ENCODE data around the gene NDST1. TPM values are rescaled to one million over a fixed set of nuclear protein-coding genes. Genes with fewer than 3 reads are reported as not detected.
A peak's percentile ranks its signal among the peaks of the same experiment; 100 is the strongest.

NDST1 gene
- total RNA-seq, 1 experiment from 2014 or later: 8.4 TPM

DNA sequence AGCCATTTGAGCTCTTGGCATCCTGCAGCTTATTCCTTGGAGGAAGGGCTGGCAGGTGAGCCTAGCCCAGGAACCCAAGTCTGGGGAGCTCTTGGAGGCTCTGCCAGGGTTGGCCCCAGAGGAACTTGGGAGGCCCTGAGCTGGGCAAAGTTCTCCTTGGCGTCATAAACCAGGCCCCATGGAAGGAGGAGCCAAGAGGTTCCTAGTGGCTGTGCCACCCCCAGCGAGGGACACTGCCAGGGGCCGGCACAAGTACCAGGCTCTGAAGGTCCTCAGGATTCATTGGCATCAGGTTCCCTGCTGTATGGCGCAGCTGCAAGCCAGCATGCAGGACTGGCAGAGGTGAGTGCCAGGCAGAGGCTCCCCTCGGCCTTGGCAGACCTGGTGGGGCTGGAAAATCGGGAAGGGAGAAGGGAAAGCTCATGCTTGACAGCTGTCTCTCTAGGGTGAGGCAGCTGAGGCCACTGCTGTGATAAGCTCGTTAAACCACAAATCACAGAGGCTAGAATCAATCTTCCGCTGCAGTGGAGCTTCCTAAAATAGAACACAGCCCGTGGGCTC is 77.9 kb downstream of the NDST1 start:
- no peak overlapping the region for H3K9ac ChIP-seq (ENCODE audit: low read length)
- H3K4me3 ChIP-seq (ENCODE audit: low read length): no peak overlapping the region
- no peak overlapping the region for H3K27ac ChIP-seq (ENCODE audit: low read length)
- no peak overlapping the region for H2AFZ ChIP-seq (ENCODE audit: low read length)
- H3K9me2 ChIP-seq (replicated peaks; ENCODE audit: insufficient read depth, low read length): no peaks in the 10 kb centered on the region
- H4K20me1 ChIP-seq (ENCODE audit: insufficient read depth, low read depth, low read length): no peaks in the 10 kb centered on the region
- H3K36me3 ChIP-seq (ENCODE audit: insufficient read depth, low read length): no peaks in the 10 kb centered on the region
- H3K27me3 ChIP-seq (ENCODE audit: low read length): no peaks in the 10 kb centered on the region
- DNase-seq: no peak
- no peak overlapping the region for H3K4me2 ChIP-seq (ENCODE audit: low read depth, low read length, poor library complexity, severe bottlenecking)
- H3K4me1 ChIP-seq (ENCODE audit: low read length): peaks cover 4% of the 10 kb centered on the region
- no peaks in the 10 kb centered on the region for H3K9me3 ChIP-seq (ENCODE audit: low read length)
- H3K79me2 ChIP-seq (ENCODE audit: low read length): no peaks in the 10 kb centered on the region

DNA sequence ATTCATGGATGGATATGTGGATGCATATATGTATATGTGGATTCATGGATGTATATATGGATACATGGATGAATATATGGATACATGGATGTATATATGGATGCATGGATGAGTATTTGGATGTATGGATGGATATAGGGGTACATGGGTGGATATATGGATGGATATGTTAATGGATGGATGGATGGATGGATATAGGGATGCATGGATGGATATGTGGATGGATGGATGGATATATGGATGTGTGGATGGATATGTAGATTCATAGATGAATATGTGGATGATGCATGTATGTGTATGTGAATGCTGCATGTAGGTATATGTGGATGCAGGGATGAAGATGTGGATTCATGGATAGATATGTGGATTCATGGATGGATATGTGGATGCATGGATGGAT is 79.1 kb downstream of the NDST1 start:
- no peak for DNase-seq
- peaks cover 12% of the 10 kb centered on the region for H3K4me1 ChIP-seq (ENCODE audit: low read length)
- no peak overlapping the region for H2AFZ ChIP-seq (ENCODE audit: low read length)
- no peak overlapping the region for H3K9ac ChIP-seq (ENCODE audit: low read length)
- no peaks in the 10 kb centered on the region for H3K36me3 ChIP-seq (ENCODE audit: insufficient read depth, low read length)
- H3K27me3 ChIP-seq (ENCODE audit: low read length): no peaks in the 10 kb centered on the region
- no peaks in the 10 kb centered on the region for H4K20me1 ChIP-seq (ENCODE audit: insufficient read depth, low read depth, low read length)
- no peaks in the 10 kb centered on the region for H3K9me2 ChIP-seq (replicated peaks; ENCODE audit: insufficient read depth, low read length)
- H3K27ac ChIP-seq (ENCODE audit: low read length): no peak overlapping the region
- no peak overlapping the region for H3K4me3 ChIP-seq (ENCODE audit: low read length)
- H3K4me2 ChIP-seq (ENCODE audit: low read depth, low read length, poor library complexity, severe bottlenecking): no peak overlapping the region
- no peaks in the 10 kb centered on the region for H3K79me2 ChIP-seq (ENCODE audit: low read length)
- no peaks in the 10 kb centered on the region for H3K9me3 ChIP-seq (ENCODE audit: low read length)

DNA sequence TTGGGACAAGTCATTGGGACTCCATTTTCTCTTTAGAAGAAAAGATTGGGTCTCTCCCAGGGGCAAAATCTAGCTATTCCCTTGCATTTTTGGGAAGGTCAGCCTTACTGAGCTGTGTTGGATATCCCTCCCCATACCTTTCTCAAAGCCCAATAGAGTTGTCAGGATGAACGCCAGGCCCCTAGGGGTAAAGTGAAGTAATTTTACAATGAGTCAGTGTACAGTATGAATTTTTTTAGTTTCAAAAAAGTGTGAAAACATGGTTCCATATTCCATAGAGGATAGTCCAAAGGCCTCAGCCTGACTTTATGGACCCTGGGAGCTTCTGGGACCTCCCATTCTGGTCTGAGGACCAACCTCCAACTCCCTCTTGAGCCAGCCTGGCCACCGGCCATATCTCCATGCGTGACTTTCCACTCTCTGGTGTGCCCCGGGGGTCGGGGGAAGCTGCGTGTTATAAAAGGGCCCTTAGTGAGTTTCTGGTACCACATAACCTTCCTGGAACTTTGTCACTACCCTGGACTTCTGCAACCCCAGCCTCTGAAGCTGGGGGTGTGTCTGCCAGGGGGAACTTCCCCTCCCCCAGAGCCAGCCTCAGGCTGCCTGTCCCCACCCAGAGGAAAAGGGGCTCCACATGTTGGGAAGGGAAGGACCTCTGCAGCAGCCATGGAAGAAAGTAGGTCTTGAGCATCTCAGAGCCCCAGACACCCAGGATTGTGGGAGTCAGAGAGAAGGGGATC is 80.1 kb downstream of the NDST1 start:
- no peak overlapping the region for H3K9ac ChIP-seq (ENCODE audit: low read length)
- no peaks in the 10 kb centered on the region for H3K9me3 ChIP-seq (ENCODE audit: low read length)
- H3K4me2 ChIP-seq (ENCODE audit: low read depth, low read length, poor library complexity, severe bottlenecking): no peak overlapping the region
- no peak overlapping the region for H3K27ac ChIP-seq (ENCODE audit: low read length)
- H3K36me3 ChIP-seq (ENCODE audit: insufficient read depth, low read length): no peaks in the 10 kb centered on the region
- no peak overlapping the region for H3K4me3 ChIP-seq (ENCODE audit: low read length)
- H3K79me2 ChIP-seq (ENCODE audit: low read length): no peaks in the 10 kb centered on the region
- H3K4me1 ChIP-seq (ENCODE audit: low read length): peaks cover 12% of the 10 kb centered on the region
- no peak overlapping the region for H2AFZ ChIP-seq (ENCODE audit: low read length)
- DNase-seq: no peak
- no peaks in the 10 kb centered on the region for H3K27me3 ChIP-seq (ENCODE audit: low read length)
- H4K20me1 ChIP-seq (ENCODE audit: insufficient read depth, low read depth, low read length): no peaks in the 10 kb centered on the region
- H3K9me2 ChIP-seq (replicated peaks; ENCODE audit: insufficient read depth, low read length): no peaks in the 10 kb centered on the region

DNA sequence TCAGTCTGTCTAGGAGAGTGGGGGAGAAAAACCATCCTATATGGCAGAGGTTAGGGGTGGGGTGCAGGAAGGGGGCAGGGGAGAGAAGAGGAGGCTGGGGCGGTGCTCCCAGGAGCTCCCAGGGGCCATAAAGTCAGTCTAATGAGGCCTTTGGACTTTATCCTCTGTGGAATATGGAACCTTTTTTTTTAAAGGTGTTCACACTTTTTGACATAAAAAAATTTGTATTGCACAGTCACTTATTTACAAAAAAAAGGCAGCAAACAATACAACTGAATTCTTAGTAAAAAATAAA is 80.6 kb downstream of the NDST1 start:
- Histone ChIP-seq H3K36me3 (ENCODE audit: insufficient read depth, low read length) (no peaks in the 10 kb centered on the region), H3K27ac (ENCODE audit: low read length) (no peak overlapping the region), H3K9me3 (ENCODE audit: low read length) (no peaks in the 10 kb centered on the region), H3K4me3 (ENCODE audit: low read length) (no peak overlapping the region), H3K4me1 (ENCODE audit: low read length) (peaks cover 12% of the 10 kb centered on the region), H3K9me2 (replicated peaks; ENCODE audit: insufficient read depth, low read length) (no peaks in the 10 kb centered on the region), H2AFZ (ENCODE audit: low read length) (no peak overlapping the region), H3K4me2 (ENCODE audit: low read depth, low read length, poor library complexity, severe bottlenecking) (no peak overlapping the region), H3K79me2 (ENCODE audit: low read length) (no peaks in the 10 kb centered on the region), H3K9ac (ENCODE audit: low read length) (no peak overlapping the region), H4K20me1 (ENCODE audit: insufficient read depth, low read depth, low read length) (no peaks in the 10 kb centered on the region), H3K27me3 (ENCODE audit: low read length) (no peaks in the 10 kb centered on the region)
- DNase-seq: no peak

DNA sequence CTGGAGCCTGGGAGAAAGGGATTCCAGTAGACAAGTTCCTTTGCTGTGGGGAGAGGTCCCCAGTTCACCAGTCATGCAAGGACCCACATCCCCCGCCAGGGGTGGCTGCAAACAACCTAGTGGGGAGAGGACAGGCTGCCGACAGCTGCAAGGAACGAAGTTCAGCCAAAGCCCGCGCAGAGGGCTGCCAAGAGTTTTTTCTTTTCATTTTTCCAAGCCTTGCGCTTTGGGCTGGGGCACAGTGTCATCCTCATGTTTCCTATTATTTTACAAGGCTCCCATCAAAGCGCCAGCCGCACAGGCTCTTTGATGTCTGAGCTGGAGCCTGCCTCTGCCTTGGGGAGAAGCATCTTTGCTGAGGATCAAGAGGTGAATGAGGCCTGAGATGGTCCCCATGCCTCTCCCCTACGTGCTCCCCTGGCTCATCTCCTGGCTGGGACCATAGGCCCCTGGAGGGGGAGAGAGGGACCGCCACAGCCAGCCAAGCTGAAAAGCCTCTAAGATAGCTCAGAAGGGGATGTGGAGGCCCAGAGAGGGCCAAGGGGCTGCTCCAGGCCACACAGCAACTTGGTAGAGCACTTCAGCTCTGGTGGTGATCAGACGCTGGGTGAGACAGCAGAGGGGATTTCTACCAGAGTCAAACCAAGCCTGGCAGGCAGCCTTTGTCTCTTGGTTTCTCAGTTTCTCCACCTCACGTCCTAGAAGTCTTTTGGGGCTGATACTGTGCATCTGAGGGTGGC is 82.1 kb downstream of the NDST1 start:
- no peak overlapping the region for H3K4me3 ChIP-seq (ENCODE audit: low read length)
- H3K9me2 ChIP-seq (replicated peaks; ENCODE audit: insufficient read depth, low read length): no peaks in the 10 kb centered on the region
- H3K79me2 ChIP-seq (ENCODE audit: low read length): no peaks in the 10 kb centered on the region
- H3K9me3 ChIP-seq (ENCODE audit: low read length): no peaks in the 10 kb centered on the region
- H3K9ac ChIP-seq (ENCODE audit: low read length): no peak overlapping the region
- H3K27me3 ChIP-seq (ENCODE audit: low read length): no peaks in the 10 kb centered on the region
- H4K20me1 ChIP-seq (ENCODE audit: insufficient read depth, low read depth, low read length): no peaks in the 10 kb centered on the region
- H3K4me1 ChIP-seq (ENCODE audit: low read length): peaks cover 12% of the 10 kb centered on the region
- H3K36me3 ChIP-seq (ENCODE audit: insufficient read depth, low read length): no peaks in the 10 kb centered on the region
- no peak overlapping the region for H3K27ac ChIP-seq (ENCODE audit: low read length)
- H2AFZ ChIP-seq (ENCODE audit: low read length): no peak overlapping the region
- DNase-seq: no peak
- H3K4me2 ChIP-seq (ENCODE audit: low read depth, low read length, poor library complexity, severe bottlenecking): no peak overlapping the region

DNA sequence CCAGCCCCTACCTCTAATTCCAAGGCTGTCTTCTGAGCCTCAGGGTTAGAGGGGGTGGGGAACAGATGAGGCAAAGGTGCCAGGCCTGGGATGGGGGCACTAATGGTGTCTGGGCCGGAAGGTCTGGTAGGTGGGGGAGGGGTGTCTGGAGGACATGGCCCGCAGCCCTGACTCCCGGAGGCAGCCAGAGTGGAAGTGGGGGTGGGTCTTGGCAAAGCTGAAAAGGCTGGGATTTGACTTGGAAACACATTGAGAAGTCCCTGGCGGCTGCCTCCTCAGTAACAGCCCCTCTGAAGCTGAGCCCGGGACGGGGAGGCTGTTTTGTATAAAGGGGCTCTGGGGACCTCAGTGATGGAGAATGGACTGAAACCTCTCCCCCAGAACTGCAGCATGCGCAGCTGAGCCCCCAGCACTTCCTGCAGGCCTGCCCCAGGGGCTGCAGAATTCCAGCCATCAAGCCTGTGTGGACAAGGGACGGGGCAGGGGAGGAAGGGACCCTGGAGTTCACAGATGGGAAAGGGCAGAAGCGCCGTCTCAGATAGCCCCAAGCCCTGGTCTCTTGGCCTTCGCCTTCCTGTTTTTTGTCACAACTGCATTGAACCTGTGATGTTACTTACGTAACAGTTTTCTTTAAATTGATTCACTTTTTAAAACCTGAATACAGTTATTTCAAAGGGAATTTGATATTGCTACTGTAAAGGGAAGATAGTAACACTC is 83.2 kb downstream of the NDST1 start:
- Histone ChIP-seq H3K4me1 (ENCODE audit: low read length) (peaks cover 12% of the 10 kb centered on the region), H2AFZ (ENCODE audit: low read length) (peak overlapping the region; percentile 48; the same call in 1 of the 2 replicates), H3K27ac (ENCODE audit: low read length) (no peak overlapping the region)

DNA sequence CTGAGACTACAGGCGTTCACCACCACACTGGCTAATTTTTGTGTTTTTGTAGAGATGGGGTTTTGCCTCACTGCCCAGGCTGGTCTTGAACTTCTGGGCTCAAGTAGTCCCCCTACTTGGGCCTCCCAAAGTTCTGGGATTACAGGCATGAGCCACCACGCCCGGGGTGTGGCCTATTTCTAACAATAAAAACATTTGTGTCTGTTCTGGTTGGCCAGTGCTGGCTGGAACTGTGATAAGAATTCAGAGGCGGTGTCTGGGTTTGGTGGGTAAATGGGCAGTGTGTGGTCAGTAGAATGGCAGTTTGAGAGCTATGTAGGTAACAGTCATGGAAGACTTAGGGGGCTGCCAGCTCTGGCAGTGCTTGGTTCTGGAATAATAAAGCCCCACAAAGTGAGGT is 85.7 kb downstream of the NDST1 start:
- Histone ChIP-seq H3K4me3 (ENCODE audit: low read length) (no peak overlapping the region), H3K9me3 (ENCODE audit: low read length) (no peaks in the 10 kb centered on the region), H3K4me2 (ENCODE audit: low read depth, low read length, poor library complexity, severe bottlenecking) (no peak overlapping the region), H3K36me3 (ENCODE audit: insufficient read depth, low read length) (no peaks in the 10 kb centered on the region), H2AFZ (ENCODE audit: low read length) (no peak overlapping the region), H3K9ac (ENCODE audit: low read length) (no peak overlapping the region), H3K27ac (ENCODE audit: low read length) (no peak overlapping the region), H3K27me3 (ENCODE audit: low read length) (no peaks in the 10 kb centered on the region), H4K20me1 (ENCODE audit: insufficient read depth, low read depth, low read length) (no peaks in the 10 kb centered on the region), H3K4me1 (ENCODE audit: low read length) (peaks cover 22% of the 10 kb centered on the region), H3K9me2 (replicated peaks; ENCODE audit: insufficient read depth, low read length) (no peaks in the 10 kb centered on the region), H3K79me2 (ENCODE audit: low read length) (no peaks in the 10 kb centered on the region)
- no peak for DNase-seq

More for the DNA sequence above, 83.2 kb downstream of the NDST1 start:
- Histone ChIP-seq H3K4me3 (ENCODE audit: low read length) (peak overlapping the region; percentile 21; the same call in 1 of the 2 replicates), H3K9me2 (replicated peaks; ENCODE audit: insufficient read depth, low read length) (no peaks in the 10 kb centered on the region), H3K9me3 (ENCODE audit: low read length) (no peaks in the 10 kb centered on the region), H3K9ac (ENCODE audit: low read length) (peak overlapping the region; percentile 37), H3K27me3 (ENCODE audit: low read length) (no peaks in the 10 kb centered on the region), H3K4me2 (ENCODE audit: low read depth, low read length, poor library complexity, severe bottlenecking) (peak overlapping the region; percentile 60), H3K79me2 (ENCODE audit: low read length) (no peaks in the 10 kb centered on the region), H3K36me3 (ENCODE audit: insufficient read depth, low read length) (no peaks in the 10 kb centered on the region), H4K20me1 (ENCODE audit: insufficient read depth, low read depth, low read length) (no peaks in the 10 kb centered on the region)
- DNase-seq: peak; percentile 63

DNA sequence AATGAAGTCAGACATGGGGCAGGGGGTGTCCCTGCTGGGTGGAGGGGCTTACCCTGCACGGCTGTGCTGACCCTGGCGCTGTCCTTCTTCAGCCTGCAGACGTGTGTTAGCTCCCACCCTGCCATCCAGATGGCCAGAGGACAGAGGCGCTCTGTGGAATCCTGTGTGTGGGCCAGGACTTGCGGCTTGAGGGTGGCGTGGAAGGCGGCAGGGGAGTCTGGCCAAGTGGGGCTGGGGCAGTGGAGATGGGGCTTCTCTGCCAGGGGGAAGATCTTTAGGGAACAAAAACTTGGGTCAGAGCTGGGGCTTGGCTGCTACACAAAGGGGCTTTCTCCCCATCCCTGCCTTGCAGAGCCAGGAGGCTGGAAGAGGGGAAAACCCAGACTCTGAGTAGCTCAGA is 86.1 kb downstream of the NDST1 start:
- Histone ChIP-seq H4K20me1 (ENCODE audit: insufficient read depth, low read depth, low read length) (no peaks in the 10 kb centered on the region), H2AFZ (ENCODE audit: low read length) (no peak overlapping the region), H3K79me2 (ENCODE audit: low read length) (no peaks in the 10 kb centered on the region), H3K4me1 (ENCODE audit: low read length) (peaks cover 22% of the 10 kb centered on the region), H3K27me3 (ENCODE audit: low read length) (no peaks in the 10 kb centered on the region), H3K36me3 (ENCODE audit: insufficient read depth, low read length) (no peaks in the 10 kb centered on the region), H3K9me2 (replicated peaks; ENCODE audit: insufficient read depth, low read length) (no peaks in the 10 kb centered on the region), H3K4me2 (ENCODE audit: low read depth, low read length, poor library complexity, severe bottlenecking) (no peak overlapping the region), H3K27ac (ENCODE audit: low read length) (no peak overlapping the region), H3K4me3 (ENCODE audit: low read length) (no peak overlapping the region), H3K9ac (ENCODE audit: low read length) (no peak overlapping the region), H3K9me3 (ENCODE audit: low read length) (no peaks in the 10 kb centered on the region)
- DNase-seq: no peak

Measured in Karpas-422 (cell line).